ENCODE data around the gene NTHL1. TPM values are rescaled to one million over a fixed set of nuclear protein-coding genes. Genes with fewer than 3 reads are reported as not detected.

The NTHL1 gene
- total RNA-seq, 1 donor from 2014 or later, result 13.7 TPM

DNA sequence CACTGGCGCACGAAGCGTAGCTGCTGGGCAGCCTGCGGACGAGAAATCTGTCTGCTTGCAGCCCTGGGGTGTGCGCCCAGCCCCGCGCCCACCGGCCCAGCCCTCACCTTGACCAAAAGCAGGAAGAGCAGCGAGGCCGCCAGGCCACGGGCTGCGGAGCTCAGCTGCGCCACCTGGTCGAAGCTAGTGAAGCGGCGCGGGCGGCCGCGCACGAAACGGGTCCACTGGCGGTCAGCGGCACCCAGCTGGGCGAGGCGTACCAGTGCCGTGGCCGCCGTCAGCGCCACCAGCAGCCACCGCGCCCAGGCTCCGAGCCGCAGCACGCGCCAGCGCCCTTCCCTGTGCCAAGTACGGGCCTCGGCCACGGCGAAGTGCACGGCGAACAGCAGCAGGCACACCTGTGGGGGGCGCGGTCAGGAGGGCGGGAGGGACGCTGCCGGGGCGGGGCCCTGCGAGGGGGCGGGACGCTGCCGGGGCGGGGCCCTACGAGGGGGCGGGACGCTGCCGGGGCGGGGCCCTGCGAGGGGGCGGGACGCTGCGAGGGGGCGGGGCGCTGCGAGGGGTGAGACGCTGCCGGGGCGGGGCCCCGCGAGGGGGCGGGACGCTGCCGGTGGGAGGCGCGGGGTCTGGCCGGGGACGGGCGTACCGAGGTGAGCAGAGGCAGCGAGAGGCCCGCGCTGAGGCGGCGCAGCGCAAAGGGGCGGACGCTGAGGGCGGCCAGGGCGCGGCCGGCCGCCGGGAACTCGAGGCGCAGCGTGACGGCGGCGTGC is 43.3 kb upstream of the NTHL1 start:
- Histone ChIP-seq H4K20me1 (ENCODE audit: insufficient read depth, low read length) (peaks cover 58% of the 10 kb centered on the region), H3K9ac (ENCODE audit: low read length) (no peak overlapping the region), H3K27me3 (ENCODE audit: insufficient read depth, low read length) (no peaks in the 10 kb centered on the region), H3K9me3 (ENCODE audit: insufficient read depth, low read depth, low read length) (no peaks in the 10 kb centered on the region), H3K36me3 (ENCODE audit: insufficient read depth, low read length) (no peaks in the 10 kb centered on the region), H3K4me2 (ENCODE audit: low read length) (peak overlapping the region; percentile 52), H3K4me1 (ENCODE audit: insufficient read depth, low read length) (peaks cover 11% of the 10 kb centered on the region), H3K4me3 (ENCODE audit: insufficient read depth, low read depth, low read length) (no peak overlapping the region), H3K27ac (ENCODE audit: low read depth, low read length) (no peak overlapping the region), H3K79me2 (ENCODE audit: insufficient read depth, low read length) (no peaks in the 10 kb centered on the region), H2AFZ (ENCODE audit: low read depth, low read length) (no peak overlapping the region)
- no peak overlapping the region for H3K4me3 Mint-ChIP-seq (ENCODE audit: unreplicated experiment)
- DNase-seq (ENCODE audit: low read depth), result peak; percentile 11
- H3K4me1 Mint-ChIP-seq (ENCODE audit: low read depth, unreplicated experiment), result no peaks in the 10 kb centered on the region
- H3K9me3 Mint-ChIP-seq (ENCODE audit: unreplicated experiment), result no peaks in the 10 kb centered on the region
- TF ChIP-seq, protein P1, sequence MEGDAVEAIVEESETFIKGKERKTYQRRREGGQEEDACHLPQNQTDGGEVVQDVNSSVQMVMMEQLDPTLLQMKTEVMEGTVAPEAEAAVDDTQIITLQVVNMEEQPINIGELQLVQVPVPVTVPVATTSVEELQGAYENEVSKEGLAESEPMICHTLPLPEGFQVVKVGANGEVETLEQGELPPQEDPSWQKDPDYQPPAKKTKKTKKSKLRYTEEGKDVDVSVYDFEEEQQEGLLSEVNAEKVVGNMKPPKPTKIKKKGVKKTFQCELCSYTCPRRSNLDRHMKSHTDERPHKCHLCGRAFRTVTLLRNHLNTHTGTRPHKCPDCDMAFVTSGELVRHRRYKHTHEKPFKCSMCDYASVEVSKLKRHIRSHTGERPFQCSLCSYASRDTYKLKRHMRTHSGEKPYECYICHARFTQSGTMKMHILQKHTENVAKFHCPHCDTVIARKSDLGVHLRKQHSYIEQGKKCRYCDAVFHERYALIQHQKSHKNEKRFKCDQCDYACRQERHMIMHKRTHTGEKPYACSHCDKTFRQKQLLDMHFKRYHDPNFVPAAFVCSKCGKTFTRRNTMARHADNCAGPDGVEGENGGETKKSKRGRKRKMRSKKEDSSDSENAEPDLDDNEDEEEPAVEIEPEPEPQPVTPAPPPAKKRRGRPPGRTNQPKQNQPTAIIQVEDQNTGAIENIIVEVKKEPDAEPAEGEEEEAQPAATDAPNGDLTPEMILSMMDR (IDR thresholded peaks at IDR 0.05; ENCODE audit: insufficient read depth, low read depth, low read length), result no peak
- TF ChIP-seq EZH2 (IDR thresholded peaks at IDR 0.05; ENCODE audit: insufficient read depth, low read length), result no peak
- peaks cover 13% of the 10 kb centered on the region for H3K36me3 Mint-ChIP-seq (ENCODE audit: low read depth, unreplicated experiment)
- FAIRE-seq, result no peak
- H3K27me3 Mint-ChIP-seq (ENCODE audit: low read depth, unreplicated experiment), result no peaks in the 10 kb centered on the region
- no peak overlapping the region for H3K27ac Mint-ChIP-seq (ENCODE audit: unreplicated experiment)

DNA sequence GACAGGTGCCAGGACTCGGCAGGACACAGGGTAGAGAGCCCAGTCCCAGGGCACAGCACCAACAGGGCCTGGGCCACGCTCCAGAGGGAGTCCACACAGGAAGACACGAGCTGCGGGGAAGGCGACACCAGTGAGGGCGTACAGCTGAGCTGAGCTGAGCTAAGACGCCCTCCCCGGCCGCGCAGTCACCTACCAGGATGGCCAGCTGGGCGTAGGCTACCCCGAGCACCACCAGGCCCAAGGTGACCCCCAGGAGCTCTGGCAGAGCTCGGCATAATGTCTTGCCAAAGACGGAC is 42.8 kb upstream of the NTHL1 start:
- H3K79me2 ChIP-seq (ENCODE audit: insufficient read depth, low read length), result no peaks in the 10 kb centered on the region
- H3K4me3 ChIP-seq (ENCODE audit: insufficient read depth, low read depth, low read length), result no peak overlapping the region
- no peaks in the 10 kb centered on the region for H3K36me3 ChIP-seq (ENCODE audit: insufficient read depth, low read length)
- no peaks in the 10 kb centered on the region for H3K4me1 Mint-ChIP-seq (ENCODE audit: low read depth, unreplicated experiment)
- no peak overlapping the region for H3K4me3 Mint-ChIP-seq (ENCODE audit: unreplicated experiment)
- TF ChIP-seq EZH2 (IDR thresholded peaks at IDR 0.05; ENCODE audit: insufficient read depth, low read length), result no peak
- TF ChIP-seq, protein P1 (IDR thresholded peaks at IDR 0.05; ENCODE audit: insufficient read depth, low read depth, low read length), result no peak
- peaks cover 9% of the 10 kb centered on the region for H3K36me3 Mint-ChIP-seq (ENCODE audit: low read depth, unreplicated experiment)
- no peak overlapping the region for H3K27ac ChIP-seq (ENCODE audit: low read depth, low read length)
- no peak overlapping the region for H3K9ac ChIP-seq (ENCODE audit: low read length)
- H3K9me3 ChIP-seq (ENCODE audit: insufficient read depth, low read depth, low read length), result no peaks in the 10 kb centered on the region
- H3K27me3 Mint-ChIP-seq (ENCODE audit: low read depth, unreplicated experiment), result no peaks in the 10 kb centered on the region
- DNase-seq (ENCODE audit: low read depth) (no peak), FAIRE-seq (no peak)
- H3K27ac Mint-ChIP-seq (ENCODE audit: unreplicated experiment), result peak overlapping the region; percentile 58
- H3K4me2 ChIP-seq (ENCODE audit: low read length), result no peak overlapping the region
- no peaks in the 10 kb centered on the region for H3K9me3 Mint-ChIP-seq (ENCODE audit: unreplicated experiment)
- no peaks in the 10 kb centered on the region for H3K27me3 ChIP-seq (ENCODE audit: insufficient read depth, low read length)
- H3K4me1 ChIP-seq (ENCODE audit: insufficient read depth, low read length), result peaks cover 7% of the 10 kb centered on the region
- H4K20me1 ChIP-seq (ENCODE audit: insufficient read depth, low read length), result peaks cover 52% of the 10 kb centered on the region
- no peak overlapping the region for H2AFZ ChIP-seq (ENCODE audit: low read depth, low read length)

Data from astrocyte (in vitro differentiated cells and primary cell).